NCI-H446 (cell line): ENCODE data around the gene CENATAC.
"Not testable (repeated sequence)": the region's sequence is repeated elsewhere in the genome, so short reads cannot be mapped to it uniquely, and the experiment has no call there.

Experiments
- DNase-seq, 2 experiments: peaks; one replicate each; lab custom pipeline; 2025; lab: John Stamatoyannopoulos, UW

Gene CENATAC

GRCh38 chr11:119054418-119054817, 56.5 kb downstream of the CENATAC start:
- no peak for DNase-seq

DNA sequence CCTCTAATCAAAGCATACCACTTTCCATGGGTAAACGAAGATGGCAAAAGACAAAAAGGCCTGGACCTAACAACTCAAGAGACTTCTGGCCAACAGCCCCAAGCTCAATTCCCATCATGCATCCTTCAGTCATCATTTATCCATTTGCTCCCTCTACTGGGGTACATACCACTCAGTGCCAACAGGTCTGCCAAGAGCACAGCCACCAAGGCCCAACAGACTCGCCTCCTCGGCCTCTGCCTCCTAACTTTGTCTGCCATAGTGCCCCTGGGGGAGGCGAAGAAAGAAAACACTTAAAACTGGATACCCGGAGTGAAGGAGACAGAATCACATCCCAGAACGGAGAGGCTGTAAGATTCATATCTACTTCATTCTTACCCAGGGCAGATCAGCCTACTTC, 58.0 kb downstream of the CENATAC start:
- DNase-seq: no peak

DNA sequence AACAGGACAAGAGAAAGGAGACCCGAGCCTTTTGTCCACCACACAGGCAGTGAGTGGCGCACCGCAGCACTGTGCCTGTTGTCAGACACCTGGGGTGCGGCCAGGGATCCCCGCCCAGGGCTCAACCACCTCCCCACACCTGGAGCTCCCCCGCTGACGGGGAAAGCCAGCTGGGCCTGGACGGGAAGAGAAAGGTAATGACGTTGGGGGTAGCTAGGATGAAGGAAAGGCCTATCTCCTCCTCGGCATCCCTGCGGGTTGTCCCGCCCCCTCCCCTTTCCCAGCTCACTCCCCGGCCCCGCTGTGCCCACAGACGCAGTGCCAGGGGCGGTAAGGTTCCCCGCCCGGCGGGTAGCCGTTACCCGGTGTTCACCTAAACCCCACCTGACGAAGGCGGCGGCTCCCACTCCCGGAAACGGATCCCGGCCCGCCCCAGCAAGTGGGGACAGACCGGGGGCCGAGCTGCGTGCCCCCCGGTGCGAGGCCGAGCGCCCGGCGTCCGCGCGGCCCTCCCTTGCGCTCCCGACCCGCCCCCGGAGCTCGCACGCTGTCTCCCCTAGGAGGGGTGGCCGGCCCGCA, 58.6 kb downstream of the CENATAC start:
- peak in 1 of 2 experiments; percentile 28 for DNase-seq

- peak; percentile 89 to 97 for DNase-seq
Measured at GRCh38 chr11:119057000-119057769, 59.2 kb downstream of the CENATAC start, which contains the start of gene HYOU1. Gene HYOU1 (minus strand): TSS chr11:119057205. CDS start chr11:119056160, 1,045 bp downstream.

- DNase-seq: not testable (repeated sequence)
Measured at GRCh38 chr11:119059128-119059527, 61.2 kb downstream of the CENATAC start.

GRCh38 chr11:119061256-119061655, 63.3 kb downstream of the CENATAC start:
- DNase-seq: no peak

DNA sequence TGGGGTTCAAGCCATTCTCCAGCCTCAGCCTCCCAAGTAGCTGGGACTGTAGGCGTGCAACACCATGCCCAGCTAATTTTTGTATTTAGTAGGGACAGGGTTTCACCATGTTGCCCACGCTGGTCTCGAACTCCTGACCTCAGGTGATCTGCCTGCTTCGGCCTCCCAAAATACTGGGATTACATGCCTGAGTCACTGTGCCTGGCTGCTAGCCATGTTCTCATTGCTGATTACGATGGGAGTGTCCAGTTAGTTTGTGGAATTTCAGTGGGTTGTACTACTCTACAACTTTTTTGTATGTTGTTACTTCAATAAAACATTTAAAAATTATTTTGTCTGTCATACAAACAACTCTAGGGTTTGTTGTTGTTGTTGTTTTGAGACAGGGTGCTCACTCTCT, 64.8 kb downstream of the CENATAC start:
- no peak for DNase-seq

- DNase-seq: peak; percentile 10 to 24
Measured at GRCh38 chr11:119065369-119065768, 67.4 kb downstream of the CENATAC start.
